ENCODE measurements around the gene IFNAR2. TPM values are rescaled to one million over a fixed set of nuclear protein-coding genes. Genes with fewer than 3 reads are reported as not detected.
A peak's percentile ranks its signal among the peaks of the same experiment; 100 is the strongest.
"Not testable (repeated sequence)": the region's sequence is repeated elsewhere in the genome, so short reads cannot be mapped to it uniquely, and the experiment has no call there.

IFNAR2 gene
- total RNA-seq, 1 donor from 2014 or later: 13.4 TPM

DNA sequence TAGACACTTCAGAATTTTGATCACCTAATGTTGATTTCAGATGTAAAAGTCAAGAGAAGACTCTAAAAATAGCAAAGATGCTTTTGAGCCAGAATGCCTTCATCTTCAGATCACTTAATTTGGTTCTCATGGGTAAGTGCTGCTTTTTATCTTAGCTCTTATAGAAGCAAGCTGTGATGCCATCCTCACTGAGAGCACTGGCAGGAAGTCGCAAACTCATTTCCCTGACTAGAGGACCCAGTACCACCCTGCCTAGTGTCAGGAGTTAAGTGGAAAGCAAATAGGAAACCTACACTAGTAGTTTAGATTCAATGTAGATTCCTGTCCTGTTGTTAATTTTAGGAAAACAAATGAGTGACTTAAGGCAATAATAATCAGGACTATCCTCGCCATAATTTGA, 12.1 kb downstream of the IFNAR2 start:
- ATAC-seq (no peak), DNase-seq (ENCODE audit: low spot score) (no peak)

DNA sequence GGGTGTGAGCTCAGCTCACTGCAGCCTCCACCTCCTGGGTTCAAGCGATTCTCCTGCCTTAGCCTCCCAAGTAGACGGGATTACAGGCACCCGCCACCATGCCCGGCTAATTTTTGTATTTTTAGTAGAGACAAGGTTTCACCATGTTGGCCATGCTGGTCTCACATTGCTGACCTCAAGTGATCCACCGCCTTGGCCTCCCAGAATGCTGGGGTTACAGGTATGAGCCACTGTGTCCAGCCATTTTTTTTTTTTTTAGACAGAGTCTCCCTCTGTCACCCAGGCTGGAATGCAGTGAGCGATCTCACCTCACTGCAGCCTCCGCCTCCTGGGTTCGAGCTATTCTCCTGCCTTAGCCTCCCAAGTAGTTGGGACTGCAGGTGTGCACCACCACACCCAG, 13.1 kb downstream of the IFNAR2 start:
- ATAC-seq; DNase-seq (ENCODE audit: low spot score): not testable (repeated sequence)

DNA sequence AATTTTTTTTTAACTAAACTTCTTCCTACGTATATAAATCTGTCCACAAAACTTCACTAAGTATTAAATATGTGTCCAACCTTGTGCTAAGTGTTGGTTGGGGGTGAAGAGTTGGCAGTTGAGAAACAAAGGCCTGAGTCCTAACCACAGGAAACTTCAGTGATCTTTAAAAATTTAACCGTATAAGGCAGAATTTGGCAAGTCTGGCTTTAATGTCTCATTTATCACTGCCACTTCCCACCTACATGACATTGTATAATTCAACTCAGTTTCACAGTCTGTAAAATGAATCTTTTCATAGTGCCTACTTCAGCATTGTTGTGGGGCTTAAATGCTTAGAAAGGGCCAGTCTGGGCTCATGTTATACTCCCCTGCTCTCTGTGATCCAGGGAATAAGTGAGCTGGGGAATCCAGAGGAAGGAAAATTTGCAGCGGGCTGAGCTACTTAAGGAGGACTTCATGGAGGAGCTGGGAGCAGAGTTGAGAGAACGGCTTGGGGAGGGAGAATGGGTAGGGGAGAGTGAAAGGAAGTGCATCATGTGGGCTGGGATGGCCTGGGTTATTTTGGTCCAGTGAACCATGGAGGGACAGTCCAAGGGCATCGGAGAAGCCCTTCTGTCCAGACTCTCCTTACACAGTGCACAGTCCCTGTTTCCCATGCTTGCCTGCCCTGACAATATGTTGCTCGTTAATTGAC, 14.5 kb downstream of the IFNAR2 start:
- peak; percentile 37 for DNase-seq (ENCODE audit: low spot score)
- peak; percentile 42 for ATAC-seq

DNA sequence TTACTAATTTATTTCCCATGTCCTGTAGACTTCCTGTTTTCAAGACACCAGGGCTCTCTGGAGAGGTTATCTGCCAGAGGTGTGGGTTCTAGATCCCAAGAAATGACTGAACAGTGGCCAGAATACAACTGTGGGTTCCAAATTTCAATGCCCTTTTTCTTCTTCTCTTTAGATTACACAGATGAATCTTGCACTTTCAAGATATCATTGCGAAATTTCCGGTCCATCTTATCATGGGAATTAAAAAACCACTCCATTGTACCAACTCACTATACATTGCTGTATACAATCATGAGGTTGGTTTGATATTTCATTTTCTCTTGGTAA, 15.0 kb downstream of the IFNAR2 start:
- no peak for ATAC-seq
- DNase-seq (ENCODE audit: low spot score): no peak

DNA sequence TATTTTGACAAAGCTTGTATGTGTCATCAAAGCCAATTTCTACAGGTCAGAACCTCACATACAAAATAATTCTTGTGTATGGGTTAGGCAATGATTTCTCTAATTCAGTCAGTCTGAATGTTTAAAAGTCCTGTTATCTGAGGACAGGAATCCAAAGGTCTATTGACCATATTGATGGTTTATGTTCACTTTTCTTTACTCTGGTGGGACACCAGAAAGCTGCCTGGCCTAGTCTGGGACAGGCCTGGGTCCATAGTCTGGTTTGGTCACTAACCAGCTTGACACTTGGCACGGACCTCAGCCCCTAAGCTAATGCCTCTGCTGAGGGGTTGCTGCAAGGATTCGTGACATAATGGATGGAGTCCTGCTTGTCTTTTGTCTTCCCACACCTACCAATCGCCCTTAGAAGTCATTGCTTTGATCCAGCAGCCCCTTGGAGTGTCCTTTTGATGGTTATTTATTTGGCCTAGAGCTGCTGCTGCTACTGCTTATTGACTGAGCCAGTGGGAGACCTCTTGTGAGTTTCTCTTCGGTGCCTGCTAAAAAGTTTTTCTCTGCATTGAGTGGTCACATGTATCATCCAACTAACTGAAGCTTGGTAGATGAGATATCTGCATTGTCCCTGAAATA, 15.7 kb downstream of the IFNAR2 start:
- DNase-seq (ENCODE audit: low spot score): peak; percentile 82
- ATAC-seq: peak; percentile 92

DNA sequence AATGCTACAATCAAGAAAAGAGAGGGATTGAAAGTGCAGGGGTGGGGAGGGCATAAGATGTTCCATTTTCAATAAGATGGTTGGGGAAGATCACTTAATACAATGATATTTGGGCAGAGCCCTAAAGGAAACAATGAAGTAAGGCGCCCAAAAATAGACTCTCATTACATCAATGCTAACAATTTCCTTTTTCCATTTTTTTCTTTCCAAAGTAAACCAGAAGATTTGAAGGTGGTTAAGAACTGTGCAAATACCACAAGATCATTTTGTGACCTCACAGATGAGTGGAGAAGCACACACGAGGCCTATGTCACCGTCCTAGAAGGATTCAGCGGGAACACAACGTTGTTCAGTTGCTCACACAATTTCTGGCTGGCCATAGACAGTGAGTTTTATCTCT, 16.8 kb downstream of the IFNAR2 start:
- DNase-seq (ENCODE audit: low spot score) (no peak), ATAC-seq (no peak)

DNA sequence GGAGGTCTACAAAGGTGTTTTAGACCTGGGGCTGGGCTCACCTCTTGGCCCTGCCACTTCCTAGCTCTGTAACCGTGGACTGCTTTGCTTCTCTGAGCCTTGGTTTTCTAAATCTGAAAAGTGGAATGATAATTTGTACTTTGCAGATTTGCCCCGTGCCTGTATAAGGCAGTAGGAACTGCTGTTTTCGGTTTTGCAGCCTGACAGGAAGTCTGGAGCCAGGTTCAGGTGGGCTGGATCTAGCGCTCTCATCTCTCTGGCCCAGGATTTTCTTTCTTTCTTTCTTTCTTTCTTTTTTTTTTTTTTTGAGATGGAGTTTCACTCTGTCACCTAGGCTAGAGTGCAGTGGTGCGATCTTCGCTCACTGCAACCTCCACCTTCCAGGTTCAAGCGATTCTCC, 17.2 kb downstream of the IFNAR2 start:
- ATAC-seq: no peak
- DNase-seq (ENCODE audit: low spot score): no peak

DNA sequence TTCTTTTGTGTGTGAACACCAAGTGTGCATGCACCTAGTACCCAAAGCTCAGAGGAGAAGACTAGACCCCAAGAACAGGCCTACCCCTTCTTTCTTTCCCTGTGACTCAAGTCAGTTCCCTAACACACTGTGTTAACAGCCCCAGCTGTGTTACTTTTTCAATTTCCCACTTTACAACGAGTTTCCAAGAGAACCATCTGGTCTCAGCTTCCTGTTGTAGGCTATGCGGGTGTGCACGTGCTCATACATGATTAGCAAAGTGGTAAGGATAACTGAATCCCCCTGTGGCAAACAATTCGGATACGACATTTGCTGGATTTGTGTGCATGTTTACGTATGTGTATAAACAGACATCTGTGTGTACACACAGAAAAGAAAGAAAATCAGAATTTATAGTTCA, 17.9 kb downstream of the IFNAR2 start:
- DNase-seq (ENCODE audit: low spot score) (no peak), ATAC-seq (no peak)

DNA sequence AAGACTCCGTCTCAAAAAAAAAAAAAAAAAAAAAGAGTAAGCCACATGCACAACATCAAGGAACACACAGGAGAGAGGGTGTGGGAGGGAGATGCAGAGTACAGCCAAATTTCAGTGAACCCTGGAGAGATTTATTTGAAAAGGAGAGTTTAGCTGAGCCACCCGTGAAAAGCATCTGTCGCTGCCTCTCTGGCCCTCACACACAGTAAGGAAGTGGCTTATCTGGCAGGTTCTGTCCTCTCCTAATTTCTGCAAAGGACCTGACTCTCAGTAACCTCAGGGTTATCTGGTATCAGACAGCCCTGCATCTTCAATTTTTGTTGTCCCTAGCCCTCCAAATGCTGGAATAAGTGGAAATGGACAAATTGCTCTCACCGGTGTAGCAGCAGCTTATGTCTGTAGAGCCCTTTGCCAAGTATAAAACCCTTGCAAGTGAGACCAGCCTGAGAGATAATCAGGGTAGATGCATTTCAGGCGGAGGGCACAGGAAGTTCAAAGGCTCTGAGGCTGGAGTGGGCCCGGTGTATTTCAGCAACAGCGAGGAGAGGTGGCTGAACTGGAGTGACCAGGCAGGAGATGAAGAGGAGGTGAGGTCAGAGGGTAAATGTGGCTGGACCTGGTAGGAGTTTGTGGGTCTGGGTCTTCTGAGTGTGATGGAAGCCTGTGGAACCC, 19.7 kb downstream of the IFNAR2 start:
- ATAC-seq (no peak), DNase-seq (ENCODE audit: low spot score) (no peak)

DNA sequence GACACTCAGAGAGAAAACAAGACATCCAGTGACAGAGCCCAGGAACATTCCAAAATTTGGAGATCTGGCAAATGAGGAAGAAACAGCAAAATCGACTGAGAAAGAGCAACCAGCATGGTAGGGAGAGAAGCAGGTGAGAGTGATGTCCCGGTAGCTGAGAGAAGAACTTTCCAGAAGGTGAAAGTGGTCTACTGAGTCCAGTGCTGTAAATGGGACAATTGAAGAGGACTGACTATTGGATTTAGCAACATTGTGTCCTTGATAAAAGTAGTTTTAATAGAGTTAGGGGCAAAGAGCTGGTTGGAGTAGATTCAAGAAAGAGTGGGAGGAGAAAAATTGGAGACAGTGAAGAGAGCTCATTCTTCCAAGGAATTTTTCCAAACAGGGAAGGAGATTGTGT, 21.4 kb downstream of the IFNAR2 start:
- DNase-seq (ENCODE audit: low spot score): no peak
- no peak for ATAC-seq

DNA sequence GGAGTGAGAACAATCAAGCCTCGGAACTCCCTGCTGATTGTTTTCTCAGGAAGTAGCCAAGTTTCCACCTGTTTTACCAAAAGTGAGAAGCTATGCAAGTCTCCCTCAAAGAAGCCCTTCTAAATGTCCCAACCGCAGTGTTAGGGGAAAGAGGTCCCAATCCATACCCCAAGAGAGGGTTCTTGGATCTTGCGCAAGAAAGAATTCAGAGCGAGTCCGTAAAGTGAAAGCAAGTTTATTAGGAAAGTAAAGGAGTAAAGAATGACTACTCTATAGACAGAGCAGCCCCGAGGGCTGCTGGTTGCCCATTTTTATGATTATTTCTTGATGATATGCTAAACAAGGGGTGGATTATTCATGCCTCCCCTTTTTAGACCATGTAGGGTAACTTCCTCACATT, 23.6 kb downstream of the IFNAR2 start:
- not testable (repeated sequence) for ATAC-seq; DNase-seq (ENCODE audit: low spot score)

DNA sequence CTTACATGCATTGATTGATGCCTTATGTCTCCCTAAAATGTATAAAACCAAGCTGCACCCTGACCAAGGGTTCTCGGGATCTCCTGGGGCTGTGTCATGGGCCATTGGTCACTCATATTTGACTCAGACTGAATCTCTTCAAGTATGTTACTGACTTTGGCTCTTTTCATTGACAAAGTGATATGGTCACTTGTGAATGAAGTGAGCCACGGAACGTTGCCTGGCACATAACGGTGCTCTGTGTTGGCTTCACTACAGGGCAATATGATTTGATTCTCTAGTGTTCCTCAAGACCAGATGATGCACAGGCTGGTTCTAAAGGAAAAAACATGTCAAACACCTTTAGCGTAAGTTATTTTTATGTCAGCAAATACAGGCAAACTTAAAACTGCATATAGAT, 25.0 kb downstream of the IFNAR2 start:
- ATAC-seq: no peak
- no peak for DNase-seq (ENCODE audit: low spot score)

DNA sequence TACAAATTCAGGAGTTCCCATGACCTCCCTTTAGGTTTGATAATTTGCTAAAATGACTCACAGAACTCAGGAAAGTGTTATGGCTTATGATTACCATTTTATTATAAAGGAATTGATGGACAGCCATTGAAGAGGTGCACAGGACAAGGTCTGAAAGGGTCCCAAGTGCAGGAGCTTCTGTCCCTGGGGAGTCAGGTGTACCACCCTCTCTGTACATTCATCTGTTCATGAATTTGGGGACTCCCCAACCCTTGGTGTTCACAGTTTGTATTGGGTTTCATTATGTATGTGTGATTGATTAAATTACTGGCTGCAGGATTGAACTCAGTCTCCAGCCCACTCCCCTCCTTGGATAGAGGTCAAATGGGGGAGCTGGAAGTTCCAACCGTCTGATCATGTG, 25.7 kb downstream of the IFNAR2 start:
- DNase-seq (ENCODE audit: low spot score): no peak
- no peak for ATAC-seq

DNA sequence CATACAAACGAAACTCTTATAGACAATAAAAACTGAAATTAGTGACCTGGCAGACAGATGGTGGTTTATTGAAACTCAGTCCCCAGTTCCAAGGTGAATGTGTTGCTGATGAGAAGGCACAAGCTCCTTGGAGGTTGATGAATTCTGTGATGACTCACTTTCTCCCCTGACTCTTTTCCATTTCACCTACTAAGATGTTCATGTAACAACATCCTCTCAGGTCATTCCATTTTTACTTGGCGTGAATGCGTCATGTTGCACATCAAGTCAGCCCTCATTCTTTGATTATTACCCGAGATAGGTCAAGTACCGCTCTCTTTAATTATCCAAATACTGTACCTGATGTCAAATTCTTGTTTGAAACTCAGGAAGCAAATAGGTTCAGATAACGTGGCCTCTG, 26.3 kb downstream of the IFNAR2 start:
- no peak for DNase-seq (ENCODE audit: low spot score)
- ATAC-seq: no peak

DNA sequence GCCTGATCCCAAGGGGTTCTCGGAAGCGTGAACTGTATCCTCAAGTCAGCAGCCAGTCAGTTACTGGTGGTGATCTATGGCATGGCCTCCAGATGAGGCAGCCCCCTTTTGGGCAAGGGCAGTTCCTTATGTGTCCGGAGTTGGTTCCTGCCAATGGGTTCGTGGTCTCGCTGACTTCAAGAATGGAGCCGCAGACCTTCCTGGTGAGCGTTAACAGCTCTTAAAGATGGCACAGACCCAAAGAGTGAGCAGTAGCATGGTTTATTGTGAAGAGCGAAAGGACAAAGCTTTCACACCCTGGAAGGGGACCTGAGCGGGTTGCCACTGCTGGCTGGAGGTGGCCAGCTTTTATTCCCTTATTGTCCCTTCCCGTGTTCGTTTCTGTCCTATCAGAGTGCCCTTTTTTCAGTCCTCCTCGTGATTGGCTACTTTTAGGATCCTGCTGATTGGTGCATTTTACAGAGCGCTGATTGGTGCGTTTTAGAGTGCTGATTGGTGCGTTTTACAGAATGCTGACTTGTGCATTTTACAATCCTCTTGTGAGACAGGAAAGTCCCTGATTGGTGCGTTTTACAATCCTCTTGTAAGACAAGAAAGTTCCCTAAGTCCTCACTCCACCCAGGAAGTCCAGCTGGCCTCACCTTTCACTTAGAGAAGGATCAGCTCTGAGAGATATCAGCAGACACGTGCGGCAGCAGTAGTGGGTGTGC, 27.5 kb downstream of the IFNAR2 start:
- ATAC-seq: no peak
- DNase-seq (ENCODE audit: low spot score): no peak

DNA sequence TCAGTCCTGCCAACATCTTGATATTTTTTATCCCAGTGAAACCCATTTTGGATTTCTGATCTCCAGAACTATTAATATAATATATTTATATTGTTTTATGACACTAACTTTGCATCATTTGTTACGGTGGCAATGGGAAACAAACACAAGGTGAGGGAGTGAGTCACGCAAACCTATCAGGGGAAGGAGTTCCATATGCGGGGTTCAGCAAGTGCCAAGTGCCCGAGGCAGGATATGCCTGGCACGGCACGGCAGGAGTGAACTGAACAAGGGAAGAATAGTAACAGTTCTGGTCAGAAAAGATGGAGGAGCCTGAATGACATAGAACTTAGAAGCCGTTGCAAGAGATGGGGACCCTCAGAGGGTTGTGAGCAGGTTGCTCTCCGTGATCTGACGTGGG, 28.7 kb downstream of the IFNAR2 start:
- ATAC-seq: no peak
- DNase-seq (ENCODE audit: low spot score): no peak

DNA sequence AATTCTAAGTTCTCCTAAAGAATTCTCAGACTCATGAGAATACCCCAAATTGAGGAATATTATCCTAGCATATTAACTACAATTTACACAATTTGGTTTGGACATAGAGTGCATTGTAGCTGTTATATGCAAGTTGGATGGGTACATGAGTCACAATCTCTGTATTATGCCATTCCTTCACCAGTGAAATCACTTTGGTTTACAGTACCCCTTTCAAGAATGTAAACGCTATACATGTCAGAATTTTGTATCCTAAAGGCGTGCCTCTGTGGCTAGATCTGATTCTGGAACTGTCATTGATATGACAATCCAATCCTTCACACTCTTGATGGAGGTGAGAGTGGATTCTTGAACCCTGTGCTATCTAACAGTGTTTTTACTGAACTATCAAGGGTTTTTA, 29.7 kb downstream of the IFNAR2 start:
- DNase-seq (ENCODE audit: low spot score) (no peak), ATAC-seq (no peak)

DNA sequence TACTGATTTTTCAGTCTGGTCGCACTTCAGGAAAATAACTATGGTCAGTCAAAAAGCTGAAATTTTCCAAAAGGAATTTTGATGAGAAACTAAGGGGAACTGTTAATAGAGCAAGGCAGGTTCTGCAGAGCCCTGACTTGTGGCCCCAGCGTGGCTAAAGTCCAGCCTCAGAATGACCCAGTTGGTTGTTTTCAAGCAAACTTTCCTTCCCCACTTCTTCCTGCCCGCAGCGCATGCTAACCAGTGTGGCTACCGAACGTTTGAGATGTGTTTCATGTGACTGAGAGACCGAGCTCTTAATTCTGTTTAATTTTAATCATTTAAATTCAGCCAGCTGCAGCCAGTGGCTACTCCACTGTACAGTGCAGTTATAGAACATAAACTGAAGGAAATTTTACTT, 30.3 kb downstream of the IFNAR2 start:
- no peak for DNase-seq (ENCODE audit: low spot score)
- peak; percentile 89 for ATAC-seq

DNA sequence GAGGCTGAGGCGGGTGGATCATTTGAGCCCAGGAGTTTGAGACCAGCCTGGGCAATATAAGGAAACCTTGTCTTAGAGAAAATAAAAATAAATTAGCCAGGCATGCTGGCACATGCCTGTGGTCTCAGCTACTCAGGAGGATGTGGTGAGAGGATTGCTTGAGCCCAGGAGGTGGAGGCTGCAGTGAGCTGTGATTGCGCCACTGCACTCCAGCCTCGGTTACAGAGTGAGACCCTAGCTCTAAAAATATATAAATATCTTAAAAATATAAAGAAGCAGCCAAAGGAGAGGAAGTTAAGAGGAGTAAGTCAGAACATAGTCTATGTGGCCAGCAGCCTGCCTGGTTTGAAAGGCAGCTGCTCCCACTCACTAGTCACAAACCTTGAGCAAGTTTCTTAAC, 31.9 kb downstream of the IFNAR2 start:
- no peak for ATAC-seq

DNA sequence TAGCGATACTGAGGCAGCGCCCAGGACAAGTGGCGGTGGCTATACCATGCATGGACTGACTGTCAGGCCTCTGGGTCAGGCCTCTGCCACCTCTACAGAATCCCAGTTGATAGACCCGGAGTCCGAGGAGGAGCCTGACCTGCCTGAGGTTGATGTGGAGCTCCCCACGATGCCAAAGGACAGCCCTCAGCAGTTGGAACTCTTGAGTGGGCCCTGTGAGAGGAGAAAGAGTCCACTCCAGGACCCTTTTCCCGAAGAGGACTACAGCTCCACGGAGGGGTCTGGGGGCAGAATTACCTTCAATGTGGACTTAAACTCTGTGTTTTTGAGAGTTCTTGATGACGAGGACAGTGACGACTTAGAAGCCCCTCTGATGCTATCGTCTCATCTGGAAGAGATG, 33.2 kb downstream of the IFNAR2 start:
- ATAC-seq (no peak), DNase-seq (ENCODE audit: low spot score) (no peak)

More for the DNA sequence above, 31.9 kb downstream of the IFNAR2 start:
- no peak for DNase-seq (ENCODE audit: low spot score)

DNA sequence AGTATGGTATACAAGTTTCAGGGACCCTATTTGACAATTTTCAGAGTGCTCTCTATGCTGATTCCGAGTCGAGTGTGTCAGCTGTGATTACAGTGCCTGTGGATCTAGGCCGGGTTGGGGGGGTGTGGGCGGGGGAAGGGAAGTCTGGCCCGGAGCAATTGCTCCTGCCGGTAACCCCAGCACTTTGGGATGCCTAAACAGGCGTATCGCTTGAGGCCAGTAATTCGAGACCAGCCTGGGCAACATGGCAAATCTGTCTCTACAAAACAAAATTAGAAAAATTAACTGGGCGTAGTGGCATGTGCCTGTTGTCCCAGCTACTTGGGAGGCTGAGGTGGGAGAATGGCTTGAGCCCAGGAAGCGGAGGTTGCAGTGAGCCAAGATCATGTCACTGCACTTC, 34.8 kb downstream of the IFNAR2 start:
- no peak for ATAC-seq
- DNase-seq (ENCODE audit: low spot score): no peak

DNA sequence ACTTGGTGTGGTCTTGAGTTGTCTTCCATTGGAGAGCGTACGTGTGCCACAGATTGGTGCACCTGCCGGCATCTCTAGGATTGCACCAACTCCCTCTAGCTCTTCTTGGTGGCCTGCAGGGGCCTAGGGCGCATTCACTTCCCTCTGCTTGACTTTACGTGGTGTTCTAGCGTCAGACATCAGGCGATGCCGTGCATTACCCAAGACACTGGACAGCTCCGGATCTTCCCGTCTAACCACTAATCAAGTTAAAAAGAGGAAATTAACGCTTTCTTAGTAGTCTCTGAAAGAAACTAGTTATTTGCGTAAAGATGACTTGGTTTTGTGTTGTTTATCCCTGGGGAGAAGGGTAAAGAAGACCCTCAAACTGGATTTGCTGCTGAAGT, 35.9 kb downstream of the IFNAR2 start:
- ATAC-seq (peak; percentile 34), DNase-seq (ENCODE audit: low spot score) (no peak)
